HG03575 (cell line): ENCODE results near the gene PTCD1.
A peak's percentile ranks its signal among the peaks of the same experiment; 100 is the strongest.
"Not testable (repeated sequence)": the region's sequence is repeated elsewhere in the genome, so short reads cannot be mapped to it uniquely, and the experiment has no call there.

ENCODE experiments used
- ATAC-seq: cut with Tn5 transposase; IDR thresholded peaks from one replicate; pipeline ENCODE4 v1.9.1; 2021; ENCODE audit not compliant: unreplicated experiment, insufficient number of reproducible peaks, low FRiP score; ENCODE audit errors: extremely low read depth

Gene PTCD1

DNA sequence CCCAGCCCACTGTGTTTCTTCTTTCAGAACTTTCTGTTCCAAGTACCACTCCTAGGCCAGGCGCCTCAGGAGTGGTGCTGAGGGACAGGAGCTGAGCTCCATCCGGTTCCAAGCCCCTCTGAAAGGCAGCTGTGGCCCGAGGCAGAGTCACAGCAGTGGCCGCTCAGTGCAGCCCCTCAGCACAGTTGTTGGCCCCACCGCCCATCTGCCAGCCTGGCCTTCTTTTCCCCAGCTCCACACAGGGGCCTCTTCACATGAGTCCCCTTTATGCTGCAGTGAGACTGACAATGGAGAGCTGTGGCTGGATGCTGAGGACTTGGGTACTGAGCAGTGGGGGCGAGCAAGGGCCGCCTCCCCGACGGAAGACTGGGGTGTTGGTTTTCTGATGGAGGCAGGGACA is 20.3 kb downstream of the PTCD1 start:
- no peak for ATAC-seq

DNA sequence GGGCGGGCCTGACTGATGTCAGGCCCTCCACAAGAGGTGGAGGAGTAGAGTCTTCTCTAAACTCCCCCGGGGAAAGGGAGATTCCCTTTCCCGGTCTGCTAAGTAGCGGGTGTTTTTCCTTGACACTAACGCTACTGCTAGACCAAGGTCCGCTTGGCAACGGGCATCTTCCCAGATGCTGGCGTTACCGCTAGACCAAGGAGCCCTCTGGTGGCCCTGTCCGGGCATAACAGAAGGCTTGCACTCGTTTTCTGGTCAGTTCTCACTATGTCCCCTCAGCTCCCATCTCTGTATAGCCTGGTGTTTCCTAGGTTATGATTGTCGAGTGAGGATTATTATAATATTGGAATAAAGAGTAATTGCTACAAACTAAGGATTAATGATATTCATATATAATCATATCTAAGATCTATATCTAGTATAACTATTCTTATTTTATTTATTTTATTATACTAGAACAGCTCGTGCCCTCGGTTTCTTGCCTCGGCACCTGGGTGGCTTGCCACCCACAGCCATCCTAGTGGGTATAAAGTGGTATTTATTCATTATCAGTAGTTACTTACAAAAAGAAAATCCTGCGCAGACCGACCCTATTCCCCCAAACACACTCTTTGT is 23.0 kb downstream of the PTCD1 start:
- ATAC-seq = not testable (repeated sequence)

DNA sequence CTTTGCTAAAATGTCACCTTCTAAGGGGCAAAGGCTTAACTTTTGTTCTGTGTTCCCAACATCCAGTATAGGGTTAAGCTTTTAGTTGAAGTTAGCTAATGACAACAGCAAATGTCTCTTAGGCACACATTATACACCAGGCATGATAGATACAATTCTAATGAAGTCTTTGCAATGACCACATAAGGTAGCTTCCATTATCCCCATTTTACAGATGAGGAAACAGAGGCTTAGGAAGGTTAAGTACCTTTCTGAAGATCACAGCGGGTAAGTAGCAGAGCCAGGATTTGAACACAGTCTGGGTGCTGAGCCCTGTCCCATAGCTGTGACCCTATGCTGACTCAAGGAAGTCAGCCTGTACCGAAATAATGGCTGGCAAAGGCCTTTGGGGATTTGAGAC is 28.0 kb downstream of the PTCD1 start:
- ATAC-seq = no peak

DNA sequence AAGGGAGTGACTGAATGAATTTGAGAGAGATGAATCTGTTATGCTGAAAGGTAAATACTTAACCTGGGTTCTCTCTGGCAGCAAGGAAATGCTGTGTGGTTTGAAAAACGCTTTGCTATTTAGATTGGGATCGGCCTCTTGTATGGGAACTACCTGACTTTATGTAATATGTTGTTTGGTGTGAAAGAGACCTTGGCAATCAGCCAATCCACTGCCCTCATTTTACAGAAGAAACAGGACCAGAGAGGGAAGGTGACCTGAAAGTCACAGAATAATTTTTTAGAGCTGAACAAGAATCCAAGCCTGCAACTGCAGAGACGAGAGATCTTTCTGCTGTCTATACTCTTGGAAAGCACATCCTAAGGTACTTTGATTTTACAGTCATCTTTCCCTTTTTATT is 28.8 kb downstream of the PTCD1 start:
- no peak for ATAC-seq

DNA sequence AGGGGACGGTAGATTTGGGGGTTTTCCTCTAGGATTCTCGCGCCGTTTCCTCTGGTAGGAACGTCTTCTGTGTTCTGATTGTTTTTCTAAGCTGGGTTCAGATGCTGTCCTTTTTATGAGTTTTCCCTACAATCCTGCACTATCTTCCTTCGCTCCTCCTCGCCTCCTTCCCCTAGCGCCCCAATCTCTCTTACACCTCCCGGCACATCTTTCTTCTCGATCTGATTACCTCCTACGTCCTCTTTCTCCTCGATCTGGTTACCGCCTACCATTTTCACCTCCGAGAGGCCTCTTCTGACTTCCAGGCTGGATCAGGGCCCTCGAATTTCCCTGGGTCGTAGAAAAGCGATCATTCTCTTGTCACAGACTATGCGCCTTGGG is 29.4 kb downstream of the PTCD1 start:
- ATAC-seq = no peak

DNA sequence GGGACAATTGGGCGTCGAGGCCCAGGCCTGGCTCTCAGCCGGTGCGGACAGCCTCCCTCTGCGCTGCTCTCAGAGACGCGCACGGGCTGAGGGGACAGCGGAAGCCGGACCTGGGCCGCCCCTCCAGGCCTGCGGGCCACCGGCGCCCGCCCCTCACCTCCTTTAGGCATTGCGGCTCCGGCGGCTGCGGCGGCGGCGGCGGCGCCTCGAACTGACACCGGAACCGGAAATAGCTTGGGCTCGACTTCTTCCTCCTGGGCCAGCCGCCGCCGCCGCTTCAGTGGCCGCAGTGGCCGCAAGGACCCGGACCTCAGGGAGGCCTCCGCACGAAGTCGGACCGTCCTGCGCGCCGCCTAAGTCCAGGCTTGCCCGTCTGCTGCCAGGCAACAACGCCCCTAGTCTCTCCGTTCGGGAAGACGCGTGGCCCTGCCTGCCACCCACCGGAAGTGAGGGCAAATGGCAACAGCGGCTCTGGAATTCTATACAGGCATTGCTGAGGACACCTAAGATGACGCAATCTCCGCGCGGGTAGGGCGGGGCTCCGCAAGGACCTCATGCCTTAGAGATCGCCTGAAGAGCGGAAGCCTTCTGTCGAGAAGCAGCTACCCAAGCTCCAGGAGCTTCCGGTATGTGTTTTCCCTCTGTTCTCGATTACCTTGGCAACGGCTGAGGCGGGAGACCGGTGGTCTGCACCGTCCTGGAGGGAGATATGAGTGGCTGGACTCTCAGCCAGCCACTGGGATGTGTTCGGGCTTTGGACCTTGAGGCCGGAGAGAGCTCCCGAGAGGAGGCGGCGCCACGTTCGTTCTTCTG is 30.0 kb downstream of the PTCD1 start, which contains the start of the genes BUD31 and PDAP1:
TSS of gene BUD31 (plus strand) at position 591 of the 813 bp plus-strand sequence. CDS start 2,124 bp downstream, outside the sequence.
TSS of gene PDAP1 (minus strand) at position 219 of the 813 bp plus-strand sequence. CDS start at position 170, 49 bp downstream.
- peak; percentile 65 for ATAC-seq

DNA sequence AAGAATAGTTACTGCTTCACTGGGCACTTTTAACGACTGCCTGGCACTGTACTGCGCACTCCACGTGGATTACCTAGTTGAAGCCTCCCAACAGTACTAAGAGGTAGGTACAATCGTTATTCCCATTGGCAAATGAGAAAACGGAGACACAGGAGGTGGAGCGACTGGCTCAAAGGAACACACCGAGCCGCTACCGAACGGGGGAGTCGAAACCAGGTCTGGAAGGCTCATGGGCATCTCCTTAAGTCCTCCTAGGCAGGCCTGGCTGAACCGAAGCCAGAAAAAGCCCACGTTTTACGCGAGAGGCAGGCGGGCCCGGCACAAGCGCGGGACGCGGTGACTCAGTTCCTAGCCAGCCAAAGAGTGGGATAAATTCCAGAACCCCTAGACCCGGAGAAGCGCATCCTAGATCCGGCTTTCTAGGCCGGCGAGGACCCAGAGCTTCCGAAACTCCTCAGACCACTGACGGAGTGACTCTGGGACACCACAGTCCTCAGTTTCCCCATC is 30.7 kb downstream of the PTCD1 start:
- no peak for ATAC-seq

DNA sequence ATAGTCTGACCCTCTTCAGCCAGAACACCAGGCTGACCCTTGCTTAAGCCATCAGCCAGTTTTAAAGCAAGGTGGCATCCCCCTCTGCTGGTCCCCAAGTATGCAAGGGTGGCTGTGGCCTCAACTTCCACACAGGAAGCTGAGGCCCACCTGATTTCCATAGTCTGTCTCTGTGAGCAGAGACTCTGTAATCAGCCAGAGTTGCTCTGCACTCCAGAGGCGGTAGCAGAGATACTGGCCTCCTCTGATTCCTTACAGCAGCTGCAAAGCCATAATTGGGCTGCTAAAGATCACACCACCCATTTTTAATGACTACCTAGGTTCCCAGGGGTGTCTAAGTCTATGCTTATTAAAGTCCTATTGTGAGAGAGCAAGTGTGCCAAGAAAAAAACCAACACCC is 32.0 kb downstream of the PTCD1 start:
- no peak for ATAC-seq

DNA sequence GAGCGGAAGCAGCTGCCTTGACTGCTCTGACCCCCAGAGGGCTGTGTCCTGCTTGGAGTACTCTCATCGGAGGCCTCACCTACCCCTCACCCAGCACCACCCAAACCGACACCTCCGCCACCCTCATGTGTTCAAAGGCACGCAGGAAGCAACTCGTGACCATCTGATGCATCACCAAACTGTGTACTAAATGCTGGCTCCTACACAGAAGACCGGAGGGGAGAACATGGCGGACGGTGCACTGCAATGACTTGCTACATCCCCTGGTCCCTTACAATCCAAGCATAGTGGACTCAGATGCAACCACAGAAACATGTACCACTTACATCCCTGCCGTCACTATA is 33.6 kb downstream of the PTCD1 start:
- ATAC-seq = no peak

DNA sequence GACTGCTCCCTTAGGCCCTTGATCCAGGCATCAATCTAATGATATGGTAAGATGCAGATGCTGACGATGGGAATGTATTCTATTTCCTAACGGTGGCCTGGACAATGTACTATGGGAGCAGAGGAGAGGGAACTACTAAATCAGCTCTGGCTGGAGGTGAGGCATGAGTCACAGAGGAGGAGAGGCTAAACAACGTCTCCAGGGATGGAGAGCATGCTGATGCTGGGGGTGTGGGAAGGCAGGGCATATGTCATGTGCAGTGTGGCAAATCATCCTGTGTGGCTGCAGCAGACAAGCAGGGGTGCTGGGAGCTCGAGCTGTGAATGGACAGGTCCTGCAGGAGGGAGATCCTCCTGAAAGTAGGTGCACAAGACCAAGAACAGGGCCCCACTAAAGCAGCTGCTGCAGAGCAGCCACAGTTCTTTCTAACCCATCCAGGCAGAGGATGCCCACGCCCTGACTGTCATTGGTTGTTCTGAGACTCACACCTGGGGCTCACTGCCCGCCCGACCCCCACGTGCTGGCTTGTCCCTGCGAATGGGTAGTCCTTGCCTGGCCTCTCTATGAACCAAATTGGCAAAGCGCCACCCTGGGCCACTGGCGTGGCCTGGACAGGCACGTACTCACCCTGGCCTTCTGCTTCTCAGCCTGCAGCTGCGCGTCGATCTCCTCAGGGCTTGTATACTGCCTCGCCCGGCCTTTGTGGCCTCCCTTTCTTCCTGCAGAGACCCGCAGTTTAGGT is 34.2 kb downstream of the PTCD1 start:
- ATAC-seq = no peak

DNA sequence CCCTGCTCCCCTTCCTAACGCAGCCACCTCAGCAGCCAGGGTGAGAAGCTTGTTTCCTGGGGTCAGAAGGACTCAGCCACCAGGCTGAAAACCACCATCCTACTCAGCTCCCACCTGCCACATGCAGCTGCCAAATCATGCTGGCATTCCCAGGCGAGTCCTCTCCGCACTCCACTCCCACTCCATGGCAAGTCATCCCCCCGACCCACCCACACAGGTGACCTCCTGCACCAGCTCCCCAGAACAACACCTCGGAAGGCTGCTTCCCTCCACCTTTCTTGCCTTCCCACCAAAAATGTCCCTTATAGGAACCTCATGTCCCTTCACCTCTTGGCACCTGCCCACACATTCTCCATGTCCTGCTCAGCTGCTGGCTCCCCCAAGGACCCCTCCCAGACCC is 34.8 kb downstream of the PTCD1 start:
- no peak for ATAC-seq

DNA sequence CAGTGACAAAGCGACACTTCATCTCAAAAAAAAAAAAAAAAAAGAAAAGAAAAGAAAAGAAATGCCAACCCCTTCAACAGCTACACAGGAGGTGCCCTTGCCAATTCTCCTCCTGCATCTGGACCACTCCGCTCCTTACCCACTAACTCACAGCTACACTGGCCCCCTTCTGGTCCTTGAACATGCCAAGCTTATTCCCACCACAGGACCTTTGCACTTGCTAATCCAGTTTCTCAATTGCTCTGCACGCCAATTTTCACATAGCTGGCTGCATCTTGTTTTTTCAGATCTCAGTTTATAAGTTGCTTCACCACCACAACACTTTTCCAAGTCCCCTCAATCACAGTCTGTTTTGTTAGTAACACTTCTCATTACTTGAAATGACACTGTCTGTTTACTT is 35.7 kb downstream of the PTCD1 start:
- no peak for ATAC-seq

DNA sequence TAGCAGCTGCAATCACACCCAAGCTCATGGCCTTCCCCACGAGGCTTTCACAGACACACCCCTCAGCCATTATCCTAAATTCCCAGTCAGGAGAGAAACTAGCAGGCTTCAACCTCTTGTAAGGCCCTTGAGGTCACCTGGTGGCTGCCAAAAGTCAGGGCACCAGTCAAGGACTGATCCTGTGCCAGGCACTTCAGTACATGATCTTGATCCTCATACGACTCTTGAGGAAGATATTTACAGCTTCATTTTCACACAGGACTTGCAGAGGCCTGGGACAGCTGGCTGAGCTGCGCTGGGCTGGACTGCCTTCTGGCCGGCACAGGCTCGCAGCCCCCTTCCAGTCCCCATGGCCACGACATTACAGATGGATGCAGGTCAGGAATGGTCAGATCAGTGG is 39.0 kb downstream of the PTCD1 start:
- no peak for ATAC-seq

DNA sequence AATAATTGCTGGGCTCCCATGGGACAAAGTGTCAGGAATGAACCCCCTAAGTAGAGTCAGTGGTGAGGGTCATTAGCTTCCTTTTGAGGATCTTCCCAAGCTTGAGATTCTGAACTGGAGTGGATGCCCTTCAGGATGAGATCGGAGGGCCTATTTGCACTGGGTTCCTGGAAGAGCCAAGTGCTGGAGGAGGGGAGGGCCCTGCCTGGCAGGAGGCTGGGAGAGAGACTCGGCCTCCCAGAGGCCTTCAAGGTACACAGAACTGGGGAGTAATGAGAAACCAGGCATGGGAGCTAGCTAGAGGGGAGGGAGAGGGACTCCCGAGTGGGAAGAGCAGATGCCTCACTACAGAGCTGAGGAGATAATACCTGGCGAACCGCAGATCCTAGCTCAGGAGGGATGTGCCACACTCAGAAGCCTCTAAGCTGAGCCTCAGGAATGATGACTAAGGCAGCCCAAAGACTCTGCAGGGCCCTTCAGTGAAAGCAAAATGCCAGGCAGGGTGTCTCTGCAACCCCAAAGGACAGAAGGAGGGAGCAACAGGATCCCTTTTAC is 39.6 kb downstream of the PTCD1 start:
- ATAC-seq = no peak

DNA sequence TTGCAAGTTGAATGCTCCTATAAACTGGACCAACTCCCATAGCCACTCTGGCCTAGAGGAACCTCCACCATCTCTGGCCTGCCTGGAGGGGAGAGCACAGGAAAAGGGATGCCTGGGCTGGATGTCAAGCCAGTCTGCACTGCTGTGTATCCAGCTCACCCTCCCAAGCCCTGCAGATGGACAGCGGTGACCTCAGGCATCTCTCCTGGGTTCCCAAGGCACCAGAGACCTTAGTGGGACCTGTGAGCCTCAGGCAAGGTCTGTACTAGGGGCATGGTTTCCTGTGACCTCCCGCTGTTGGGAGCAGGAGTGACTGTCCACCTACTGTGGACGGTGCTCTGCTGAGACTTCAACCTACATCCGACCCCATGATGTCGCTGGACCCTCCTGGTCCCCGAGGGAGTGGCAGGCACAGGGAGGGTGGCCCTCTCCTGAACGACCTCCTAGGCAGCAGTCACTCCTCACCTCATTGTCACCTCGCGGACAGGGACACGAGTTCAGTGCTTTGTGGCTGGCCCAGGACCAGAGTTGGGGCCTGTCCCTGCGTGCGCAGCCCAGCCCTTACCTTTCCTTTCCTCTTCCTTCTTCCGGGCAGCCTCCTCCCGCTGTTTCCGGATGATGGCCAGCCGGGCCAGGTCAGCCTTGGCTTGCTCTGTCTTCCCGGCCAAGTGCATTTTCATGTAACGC is 41.2 kb downstream of the PTCD1 start:
- no peak for ATAC-seq

DNA sequence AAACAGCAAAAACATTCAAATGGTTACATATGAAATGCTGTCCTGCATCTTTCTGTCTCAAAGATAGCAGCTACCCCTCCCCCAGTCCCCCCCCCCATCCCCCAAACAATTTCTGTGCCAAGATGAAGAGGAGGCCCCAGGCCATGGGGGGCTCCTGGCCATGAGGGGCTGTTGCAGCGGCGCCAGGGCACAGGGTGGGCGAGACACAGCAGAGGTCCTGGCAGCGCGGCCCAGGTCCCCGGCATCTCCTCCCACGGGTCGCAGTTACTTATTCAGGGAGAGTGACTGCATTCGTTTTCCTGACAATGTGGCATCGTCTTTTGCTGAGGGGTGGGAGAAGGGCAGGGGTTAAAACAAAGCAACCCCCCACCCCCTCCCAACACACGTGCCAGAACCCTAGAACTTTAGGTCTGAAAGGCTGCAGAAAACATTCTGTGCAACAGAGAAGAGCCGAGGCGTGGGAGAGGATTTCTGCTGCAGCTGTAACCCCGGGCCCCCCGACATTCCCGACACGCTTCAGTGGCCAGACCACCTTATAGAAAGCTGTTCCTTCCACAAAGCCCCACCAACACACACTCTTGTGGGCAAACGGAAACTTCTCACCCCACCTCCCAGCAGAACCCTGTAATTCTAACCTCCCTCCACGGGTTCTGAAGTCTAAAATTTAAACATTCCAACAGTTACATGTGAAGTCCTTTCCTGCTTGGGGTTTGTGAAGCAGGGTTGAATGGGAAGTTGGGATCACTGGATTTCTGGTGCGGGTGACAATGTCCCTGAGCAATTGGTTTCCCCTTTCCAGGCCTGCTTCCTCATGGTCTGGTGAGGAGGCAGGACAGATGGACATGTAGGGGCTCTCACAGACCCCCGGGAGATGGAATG is 41.9 kb downstream of the PTCD1 start:
- ATAC-seq = no peak

DNA sequence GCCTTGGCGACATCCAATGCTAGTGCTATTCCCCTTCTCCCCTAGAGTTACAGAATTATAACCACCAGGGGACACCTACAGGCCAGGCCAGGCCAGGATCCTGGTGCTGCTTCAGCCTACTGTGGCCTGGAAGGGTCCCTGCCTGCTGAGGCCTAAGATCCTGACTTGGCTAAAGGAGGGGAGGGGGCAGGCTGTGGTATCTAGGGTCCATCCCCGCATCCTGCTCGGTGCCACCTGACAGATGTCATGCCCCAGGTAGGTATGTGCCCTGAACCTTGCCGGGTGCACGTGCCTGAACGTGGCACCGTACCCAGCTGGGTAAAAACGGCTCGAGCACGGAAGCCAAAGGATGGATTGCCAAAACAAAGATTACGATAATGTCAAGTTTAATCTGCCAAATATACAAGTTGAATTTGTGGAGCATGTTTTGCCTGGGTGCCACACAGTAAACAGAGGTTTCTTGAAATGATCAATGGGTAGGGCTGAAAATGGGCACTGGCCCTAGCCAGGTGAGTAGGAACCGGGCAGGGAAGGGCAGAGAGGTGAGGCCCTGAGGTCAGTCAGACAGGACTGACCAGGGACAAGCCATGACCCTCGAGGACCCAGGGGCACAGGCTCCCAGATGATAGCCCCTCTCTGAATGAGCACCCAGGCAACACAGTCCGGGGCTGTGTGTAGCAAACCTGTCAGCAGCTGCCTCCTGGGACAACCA is 42.8 kb downstream of the PTCD1 start:
- no peak for ATAC-seq

DNA sequence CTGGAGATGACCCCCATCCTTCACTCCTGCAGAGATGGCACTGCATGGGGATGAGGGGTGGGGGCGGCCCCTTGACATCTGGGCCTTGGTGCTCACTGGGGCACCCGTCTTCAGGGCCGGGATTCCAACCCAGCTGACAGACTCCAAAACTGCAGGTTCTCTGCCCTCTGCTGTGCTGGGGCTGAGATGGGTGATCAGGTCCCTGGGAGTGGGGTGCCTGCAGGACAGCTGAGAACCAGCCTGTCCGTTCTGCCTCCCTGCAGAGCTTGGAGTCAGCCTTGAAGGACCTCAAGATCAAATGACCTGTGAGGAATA is 44.5 kb downstream of the PTCD1 start:
- ATAC-seq = no peak
